G401 (cell line): ENCODE results near the gene PPFIBP2. TPM values are rescaled to one million over a fixed set of nuclear protein-coding genes. Genes with fewer than 3 reads are reported as not detected.

Experiments
- DNase-seq: peaks from one replicate; pipeline ENCODE4 v3.0.0-alpha.2; 2015; ENCODE audit warnings: low spot score
- in situ Hi-C: cut with HindIII; loops from 2 replicates; pipeline ENCODE4 v1.10.0; 2016; ENCODE audit warnings: low sequenced_read_pairs, mixed read lengths
- total RNA-seq: library from RNA; depleted of rRNA; stranded (reverse); fragments of >200 nt; shearing (Covaris generic); gene quantifications from 2 replicates; pipeline ENCODE4 v1.2.3, GENCODE V29; 2014

PPFIBP2 gene
- total RNA-seq, 1 experiment from 2014 or later: 24.2 TPM

DNA sequence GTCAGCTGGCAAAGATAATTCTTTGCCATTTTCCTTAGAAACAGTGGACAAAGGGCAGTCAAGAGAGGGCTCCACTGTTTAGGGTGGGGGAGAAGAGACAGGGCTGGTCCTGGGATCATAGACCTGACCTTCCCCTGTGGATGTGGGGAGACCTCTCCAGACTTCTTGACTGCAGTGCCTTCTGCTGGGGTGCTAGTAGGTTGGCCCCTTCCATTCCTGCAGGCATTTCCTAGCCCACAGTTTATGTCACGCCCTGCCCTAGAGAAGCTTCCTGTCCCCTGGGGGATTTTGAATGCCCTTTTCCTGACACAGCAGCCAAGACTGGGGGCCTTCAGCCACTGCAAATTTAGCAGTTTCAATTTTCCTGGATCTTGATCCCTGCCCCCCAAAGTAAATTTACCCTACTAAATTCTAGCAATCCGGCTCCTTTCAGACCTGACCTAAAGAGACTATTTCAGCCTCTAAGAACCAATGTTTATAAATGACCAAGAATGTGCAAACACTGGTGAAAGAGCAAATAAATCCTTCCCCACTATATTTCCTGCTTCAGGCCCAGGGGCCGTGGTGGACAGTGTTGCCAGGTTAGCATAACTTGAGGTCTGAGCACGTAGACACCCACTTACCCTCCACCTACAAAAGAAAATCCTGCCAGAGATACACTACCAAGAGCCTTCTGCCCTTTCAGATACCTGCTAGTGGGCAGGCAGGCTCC is 58.4 kb downstream of the PPFIBP2 start:
- DNase-seq: no peak
- in situ Hi-C loops: no loop called here

DNA sequence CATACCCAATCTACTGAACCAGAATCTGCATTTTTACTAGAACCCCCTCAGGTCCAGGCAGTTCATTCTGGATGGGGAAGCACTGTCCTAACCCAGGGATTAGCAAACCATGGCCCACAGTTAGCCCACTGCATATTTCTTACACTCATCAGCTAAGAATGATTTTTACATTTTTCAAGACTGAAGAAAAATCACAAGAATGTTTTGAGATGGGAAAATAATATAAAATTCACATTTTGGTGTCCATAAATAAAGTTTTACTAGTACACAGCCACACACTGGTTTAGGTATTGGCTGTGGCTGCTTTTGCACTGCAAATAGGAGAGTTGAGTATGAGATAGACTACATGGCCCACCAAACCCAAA is 59.4 kb downstream of the PPFIBP2 start:
- DNase-seq: no peak
- in situ Hi-C loops: no loop called here

DNA sequence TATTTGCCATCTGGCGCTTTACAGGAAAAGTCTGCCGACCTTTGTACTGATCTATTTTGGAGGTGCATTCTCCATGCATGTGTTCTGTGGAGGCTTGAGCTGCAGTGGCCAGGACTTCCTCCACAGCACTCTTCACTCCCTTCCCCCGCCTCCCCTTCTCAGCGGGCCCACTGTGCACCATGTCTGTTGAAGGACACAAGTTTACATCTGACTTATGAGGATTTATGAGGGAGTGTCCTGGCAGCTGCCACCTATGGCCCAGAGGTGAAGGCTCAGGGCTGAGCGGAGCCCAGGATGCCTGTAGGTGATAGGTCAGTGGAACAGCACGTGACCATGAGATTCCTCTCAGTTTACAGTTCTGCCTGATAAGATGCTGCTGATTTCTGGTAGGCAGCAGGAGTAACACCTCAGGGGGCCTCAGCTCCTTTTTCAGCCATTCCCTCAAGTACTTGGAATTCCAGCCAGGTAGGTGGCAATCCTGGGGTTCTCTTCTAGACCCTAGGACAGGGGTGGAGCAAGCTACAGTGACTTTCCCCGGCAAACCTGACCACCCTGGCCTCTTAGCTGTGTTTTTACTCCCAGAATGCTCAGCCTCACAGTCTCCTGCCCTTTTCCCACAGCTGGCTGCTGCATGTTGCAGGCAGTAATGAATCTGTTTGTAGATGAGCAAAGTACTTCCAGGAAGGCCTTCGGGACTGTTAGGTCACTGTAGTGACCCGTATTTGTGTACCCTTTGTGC is 59.9 kb downstream of the PPFIBP2 start:
- in situ Hi-C loops: no loop called here

DNA sequence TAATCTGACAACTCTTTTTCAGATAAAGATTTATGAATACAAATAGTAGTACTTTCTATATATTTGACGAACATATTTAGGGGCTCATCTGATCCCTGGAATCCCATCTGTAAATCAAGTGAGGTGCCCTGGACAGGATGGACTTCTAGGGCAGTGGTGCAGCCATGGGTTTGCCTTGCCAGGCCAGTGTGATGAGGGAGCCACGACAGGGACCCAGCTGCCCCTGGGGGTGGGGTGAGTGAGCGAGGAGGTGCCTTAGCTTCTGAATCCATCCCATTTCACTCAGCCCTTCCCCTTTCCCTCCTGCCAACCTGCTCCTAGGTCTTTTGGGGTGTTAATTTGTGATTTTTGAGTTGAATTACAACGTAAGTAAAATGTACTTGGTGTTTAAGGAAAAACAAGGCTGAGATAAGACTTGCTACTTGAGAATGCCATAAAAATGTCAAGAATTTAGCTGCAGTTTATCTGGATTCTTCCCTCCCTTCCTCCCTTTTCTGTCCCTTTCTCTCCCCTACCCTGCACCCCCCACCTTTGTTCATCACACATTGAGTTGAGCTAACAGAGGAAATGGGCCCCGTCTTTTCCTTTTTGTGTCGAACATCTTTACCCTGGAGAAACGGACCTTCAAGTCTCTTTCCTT is 60.8 kb downstream of the PPFIBP2 start:
- DNase-seq: no peak
- in situ Hi-C loops: no loop called here

More for the DNA sequence above, 59.9 kb downstream of the PPFIBP2 start:
- peak; percentile 4 for DNase-seq

DNA sequence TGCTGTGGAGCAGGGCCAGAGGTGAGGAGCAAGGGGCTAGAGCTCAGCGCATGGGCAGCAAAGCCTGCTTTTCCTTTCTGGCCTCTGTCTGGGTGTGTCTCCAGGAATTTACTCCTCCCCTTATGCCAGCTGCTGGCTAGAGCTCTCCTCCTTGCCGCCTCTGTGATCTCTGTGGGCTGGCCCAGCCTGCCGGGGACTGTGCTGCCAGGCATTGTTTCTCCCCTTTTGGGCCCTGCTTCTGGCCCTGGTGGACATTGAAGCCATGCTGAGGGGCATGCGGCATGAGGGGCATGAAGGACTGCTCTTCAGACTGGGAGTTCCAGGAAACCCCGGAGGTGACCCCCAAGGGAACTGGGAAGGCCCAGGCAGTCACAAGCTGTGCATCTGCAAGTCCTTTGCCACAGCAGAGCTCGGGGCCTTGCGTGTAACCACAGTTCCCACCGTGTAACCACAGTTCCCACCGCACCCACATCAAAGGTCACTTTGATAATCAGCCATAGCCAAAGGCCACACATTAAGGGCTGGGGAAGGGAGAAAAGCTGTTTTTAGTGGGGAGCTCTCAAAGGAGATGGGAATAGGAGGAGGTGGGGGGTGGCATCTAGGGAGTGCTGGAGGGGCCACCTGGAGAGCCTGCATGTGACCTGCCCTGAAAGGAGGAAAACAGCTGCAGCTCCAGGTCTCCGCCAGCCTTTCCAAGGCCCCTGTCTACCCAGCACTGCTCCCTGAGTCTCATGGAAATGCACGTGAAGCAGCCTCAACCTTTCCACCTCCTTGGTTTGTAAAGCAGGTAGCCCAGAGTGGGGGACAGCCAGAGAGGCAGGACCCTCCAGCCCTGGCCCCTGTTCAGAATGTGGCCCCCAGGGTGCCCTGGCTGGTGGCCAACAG is 62.3 kb downstream of the PPFIBP2 start:
- in situ Hi-C loops: no loop called here
- no peak for DNase-seq

DNA sequence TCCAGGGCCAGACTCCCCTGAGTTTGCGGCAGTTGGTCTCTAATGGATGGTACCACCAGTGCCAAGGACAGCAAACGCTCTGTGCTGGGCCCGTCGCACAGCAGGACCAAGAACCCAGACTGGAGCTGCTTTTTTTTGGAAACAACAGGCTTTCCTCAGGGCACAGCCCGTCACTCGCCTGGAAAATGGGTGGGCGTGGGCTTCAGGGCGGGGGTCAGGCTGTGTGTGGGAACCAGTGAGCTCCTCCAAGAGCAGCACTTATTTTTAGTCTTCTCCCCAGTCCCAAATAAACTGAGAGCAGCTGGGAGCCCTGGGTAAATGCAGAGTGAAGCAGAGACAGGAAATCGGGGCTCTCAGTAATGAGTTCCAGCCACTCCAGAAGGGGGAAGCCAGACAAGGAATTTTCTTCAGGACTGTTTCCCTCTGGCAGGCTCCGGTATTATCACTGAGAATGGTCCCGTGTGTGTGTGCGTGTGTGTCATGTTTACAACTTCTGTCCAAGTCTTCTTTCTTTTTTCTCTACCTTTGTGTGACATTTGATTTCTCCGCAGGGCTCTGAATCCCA is 63.0 kb downstream of the PPFIBP2 start:
- in situ Hi-C loops: no loop called here
- no peak for DNase-seq

DNA sequence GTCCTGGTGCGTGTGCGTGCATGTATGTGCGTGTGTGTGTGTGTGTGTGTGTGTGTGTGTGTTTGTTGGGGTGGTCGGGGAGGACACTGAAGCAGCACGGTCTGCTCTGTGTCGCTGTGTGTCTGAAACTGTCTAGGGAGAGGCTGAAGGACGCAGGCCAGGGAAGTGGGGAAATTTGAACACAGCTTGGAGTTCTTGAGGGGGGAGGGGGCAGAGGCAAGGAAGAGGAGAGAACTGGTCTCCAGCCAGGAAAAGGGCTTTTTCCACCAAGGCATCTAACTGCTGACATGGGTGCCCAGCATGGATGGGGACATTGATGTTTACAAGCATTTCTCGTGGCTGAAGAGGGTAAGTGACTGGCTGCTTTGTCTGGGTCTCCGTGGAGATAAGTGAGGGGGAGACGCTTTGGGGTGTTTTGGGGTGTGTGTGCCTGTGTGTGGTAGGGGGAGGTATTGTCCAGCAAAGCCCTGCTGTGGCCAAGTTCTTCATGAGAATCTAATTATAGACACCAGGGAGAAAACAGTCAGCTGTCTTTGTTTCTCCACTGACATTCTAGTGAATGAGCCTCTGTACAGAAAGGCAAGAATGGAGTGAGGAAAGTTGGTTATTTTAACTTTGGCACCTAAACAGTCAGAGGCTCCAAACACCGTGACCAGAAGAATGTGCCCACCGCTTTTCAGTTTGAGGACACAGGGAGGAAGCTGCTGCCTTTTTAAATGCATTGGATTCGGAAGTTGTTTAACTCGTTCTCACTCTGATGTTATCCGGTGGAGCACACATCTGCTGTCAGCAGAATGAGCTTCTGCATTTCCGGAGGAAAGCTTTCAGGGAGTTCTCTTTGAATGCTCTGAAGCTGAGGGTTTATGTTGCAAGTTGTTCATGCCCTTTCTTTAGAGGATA is 63.7 kb downstream of the PPFIBP2 start:
- peak; percentile 17 for DNase-seq
- in situ Hi-C loops: no loop called here

DNA sequence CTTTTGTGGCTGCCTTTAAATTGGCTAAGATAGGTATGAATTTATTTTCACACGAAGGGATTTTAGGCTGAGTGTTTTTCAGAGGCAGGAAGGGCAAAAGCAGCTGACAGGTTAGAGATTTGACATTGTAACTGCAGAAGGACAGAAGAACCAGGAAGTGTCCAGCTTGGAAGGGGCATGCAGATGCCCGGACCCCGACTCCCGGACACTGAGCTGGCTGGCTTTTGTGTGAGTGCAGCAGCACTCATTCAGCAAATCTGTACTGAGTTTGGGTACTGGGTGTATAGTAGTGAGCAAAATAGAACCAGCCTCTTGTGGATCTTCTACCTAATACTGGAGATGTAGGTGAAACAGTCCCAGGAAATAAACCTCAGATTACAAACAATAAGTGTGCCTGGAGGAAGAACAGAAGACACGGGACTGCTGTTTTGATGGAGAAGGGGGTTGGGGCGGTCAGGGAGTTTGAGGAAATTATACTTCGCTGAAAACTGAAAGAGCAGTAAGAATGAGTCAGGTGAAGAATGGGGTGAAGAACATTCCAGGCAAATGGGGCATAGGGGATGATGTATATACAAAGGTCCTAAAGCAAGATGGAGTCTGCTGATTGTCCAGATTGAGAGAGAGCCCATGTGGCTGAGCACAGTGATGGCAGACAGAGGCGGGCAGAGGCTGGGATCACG is 64.6 kb downstream of the PPFIBP2 start:
- no peak for DNase-seq
- in situ Hi-C loops: no loop called here

DNA sequence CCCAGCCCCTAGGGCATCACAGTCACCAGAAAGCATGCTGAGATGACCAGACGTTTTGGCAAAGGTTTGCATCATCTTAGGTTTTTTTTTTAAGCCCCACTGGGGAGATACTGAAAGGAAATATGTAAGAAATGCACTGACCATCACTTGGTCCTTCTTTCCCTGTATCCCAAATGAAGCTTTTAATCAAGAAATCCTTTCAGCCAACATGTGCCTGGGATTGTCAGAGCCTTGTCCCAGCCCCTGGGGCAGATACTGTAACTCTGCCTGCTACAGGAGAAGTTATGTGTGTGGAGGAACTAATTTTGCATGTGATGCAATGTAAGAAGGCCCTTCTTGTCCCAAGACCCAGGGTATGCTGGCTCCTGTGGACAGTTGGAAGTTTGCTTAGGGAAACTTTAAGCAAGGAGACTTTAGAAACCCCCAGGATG is 65.6 kb downstream of the PPFIBP2 start:
- in situ Hi-C loops: no loop called here
- no peak for DNase-seq

DNA sequence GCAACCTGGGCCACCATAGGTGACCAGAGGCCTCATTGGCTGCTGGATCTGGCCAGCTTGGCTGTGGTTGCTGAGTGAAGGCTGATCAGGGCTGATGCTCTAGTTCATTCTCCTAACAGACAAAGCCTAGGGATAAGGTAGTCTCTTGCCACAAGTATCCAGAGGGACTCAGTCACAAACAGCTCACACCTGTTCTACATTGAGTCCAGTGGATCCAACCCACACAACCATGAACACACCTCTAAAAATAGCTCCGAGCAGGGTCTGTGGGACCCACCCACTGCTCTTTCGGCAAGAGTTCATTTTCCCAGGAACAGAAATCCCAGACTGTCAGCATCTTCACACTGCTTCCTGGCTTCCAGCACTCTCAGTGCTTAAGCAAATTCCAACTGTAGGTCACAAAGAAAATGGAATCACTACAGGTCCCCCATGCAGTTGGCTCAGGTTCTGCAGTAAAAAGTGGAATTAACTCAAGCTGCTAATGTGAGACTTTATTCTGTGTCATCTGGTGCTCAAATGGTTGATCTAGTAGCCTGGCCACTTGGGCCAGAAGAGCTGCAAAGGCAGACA is 67.3 kb downstream of the PPFIBP2 start:
- in situ Hi-C loops: no loop called here

DNA sequence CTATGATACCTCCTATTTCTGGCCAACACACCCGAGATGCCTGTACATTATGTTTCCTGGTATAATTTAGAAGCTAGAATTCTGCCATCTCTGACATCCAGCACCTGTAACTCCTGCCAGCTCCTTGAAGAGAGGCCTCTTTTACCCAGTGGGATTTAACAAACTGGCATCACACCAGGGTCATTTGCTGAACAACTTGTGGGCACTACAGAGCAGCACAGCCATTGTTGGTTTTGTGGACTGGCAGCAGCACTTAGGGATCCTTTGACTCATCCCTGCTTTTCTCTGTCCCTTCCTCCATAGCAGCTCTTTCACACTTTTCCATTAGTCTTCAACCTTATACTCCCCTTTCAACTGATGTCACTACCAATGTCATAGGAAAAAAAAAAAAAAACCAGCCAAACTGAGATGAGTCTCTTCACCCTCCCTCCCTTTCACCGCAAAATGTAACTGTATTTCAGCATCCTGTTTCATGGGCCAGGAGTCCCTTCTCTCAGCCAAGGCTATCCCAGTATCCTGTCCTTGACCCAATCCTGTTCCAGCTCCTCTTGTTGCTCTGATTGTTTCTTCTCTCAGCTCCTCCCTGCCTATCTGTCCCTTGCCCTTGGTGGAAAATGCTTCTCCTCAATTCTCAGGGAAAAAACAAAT is 68.7 kb downstream of the PPFIBP2 start:
- in situ Hi-C loops: no loop called here
- DNase-seq: no peak

More for the DNA sequence above, 67.3 kb downstream of the PPFIBP2 start:
- no peak for DNase-seq

DNA sequence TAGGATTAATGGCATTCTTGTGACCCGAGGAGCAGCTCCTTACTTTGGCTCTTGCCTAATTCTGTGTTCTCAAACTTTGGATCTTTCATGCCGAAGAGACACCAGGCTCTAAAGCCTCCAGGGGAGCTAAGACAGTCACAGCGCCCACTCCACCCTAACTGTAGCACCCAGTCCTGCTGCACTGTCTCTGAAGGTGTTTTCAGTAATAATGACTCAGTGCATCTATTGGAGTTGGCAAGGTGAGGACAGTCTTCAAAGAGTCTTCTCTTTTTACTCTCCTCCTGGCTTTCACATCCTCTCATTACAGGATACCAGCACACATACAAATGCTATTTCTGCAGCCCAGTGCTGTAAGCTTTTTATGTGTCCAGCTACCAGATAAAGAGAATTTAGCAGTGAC is 69.4 kb downstream of the PPFIBP2 start:
- in situ Hi-C loops: no loop called here
- no peak for DNase-seq

DNA sequence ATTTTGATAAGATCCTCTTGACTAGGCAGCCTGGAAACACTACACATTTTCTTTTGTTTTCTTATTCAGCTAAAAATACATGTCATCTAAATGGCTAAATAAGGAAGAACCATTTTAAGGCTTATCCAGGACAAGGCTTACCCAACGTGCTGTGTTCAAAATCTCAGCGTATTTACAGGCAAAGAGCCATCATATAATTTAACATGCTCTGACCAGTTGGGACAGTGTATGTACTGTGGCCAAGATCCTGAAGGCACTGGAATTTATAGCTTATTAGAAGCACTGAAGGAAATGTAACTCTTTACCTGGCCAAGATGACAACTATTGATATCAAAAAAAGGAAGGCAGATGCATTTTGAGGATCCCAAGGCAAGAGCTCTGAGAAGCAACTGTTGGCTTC is 71.1 kb downstream of the PPFIBP2 start:
- in situ Hi-C loops: no loop called here
- no peak for DNase-seq

DNA sequence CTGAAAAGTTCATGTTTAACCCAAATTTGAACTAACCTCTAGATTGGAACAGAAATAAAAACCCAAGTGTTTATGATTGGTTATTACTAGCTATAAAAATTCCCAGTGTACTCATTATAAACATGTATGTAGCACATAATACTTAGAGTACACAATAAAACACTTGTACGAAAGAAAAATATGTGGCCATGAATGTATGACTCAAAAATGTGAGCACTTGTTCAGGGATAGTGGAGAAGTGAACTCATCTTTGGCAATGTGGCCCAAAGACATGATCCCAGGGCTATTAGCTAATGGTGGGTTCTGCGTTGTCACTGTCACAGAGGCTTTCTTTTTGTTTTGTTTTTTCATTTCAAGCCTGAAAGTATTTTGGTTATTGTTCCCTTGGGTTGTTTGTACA is 72.0 kb downstream of the PPFIBP2 start:
- in situ Hi-C loops: no loop called here
- DNase-seq: no peak

DNA sequence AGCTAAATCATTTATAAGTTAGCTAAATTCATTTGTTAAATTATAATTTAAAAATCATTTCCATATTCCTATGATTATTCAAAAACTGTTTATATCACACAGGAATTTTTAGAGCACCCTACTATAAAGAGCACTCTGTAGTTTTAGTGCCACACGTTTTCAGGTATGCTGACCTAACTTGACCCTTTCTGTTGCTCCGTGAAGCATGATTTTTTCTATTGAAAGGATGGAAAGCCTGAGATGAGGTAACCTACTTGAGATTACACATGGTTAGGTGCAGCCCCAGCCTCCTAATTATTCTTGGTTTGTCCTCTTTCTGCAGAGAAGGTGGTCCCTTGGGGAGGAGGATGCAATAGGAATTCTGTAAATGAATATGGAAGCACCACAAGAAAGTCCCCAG is 72.6 kb downstream of the PPFIBP2 start:
- no peak for DNase-seq
- in situ Hi-C loops: no loop called here

DNA sequence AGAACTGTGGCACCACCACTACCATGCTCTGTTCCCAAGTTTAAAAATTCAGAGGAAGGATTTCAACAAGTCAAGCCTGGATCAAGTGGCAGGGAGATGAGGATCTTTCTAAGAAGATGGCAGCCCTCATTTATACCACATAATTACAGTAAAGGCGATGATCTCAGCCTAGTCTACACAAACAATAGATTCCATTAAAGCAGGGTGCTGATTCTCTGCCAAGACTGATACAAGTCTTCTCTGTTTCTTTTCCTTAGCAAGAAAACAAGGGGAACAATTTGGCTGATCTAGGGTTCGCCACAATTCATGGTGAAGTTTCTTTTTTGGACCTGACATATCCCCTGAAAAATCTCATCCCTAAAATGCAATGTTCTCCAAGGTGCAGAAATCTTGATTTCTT is 73.9 kb downstream of the PPFIBP2 start:
- in situ Hi-C loops: no loop called here
- DNase-seq: no peak

DNA sequence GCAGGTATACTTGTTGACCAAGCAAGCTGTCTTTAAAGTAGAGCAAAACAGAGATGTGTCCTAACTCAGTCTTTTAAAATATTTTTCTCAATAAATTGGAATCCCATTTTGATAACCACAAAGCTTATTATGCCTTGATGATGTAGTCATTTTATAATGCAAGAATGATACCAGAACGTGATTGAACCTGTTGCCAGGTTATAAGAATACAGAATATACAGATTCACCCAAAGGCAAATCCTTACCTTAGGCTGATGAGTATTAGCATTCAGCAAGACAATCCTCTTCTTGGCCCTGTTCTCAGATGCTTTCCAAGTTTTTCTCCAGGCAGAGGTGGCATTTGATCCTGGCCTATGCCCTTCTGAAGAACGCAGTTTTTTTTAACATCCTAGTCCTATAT is 76.1 kb downstream of the PPFIBP2 start:
- in situ Hi-C loops: no loop called here
- no peak for DNase-seq
